HL-60 (cell line): Measurements from ENCODE around the gene TSPYL2.

Experiments used
- CTCF ChIP-seq: IDR thresholded peaks from one replicate; pipeline ENCODE4 v1.5.1; 2011; ENCODE audit warnings: low read length, control low read depth, inconsistent platforms; ENCODE audit not compliant: insufficient read depth
- GABPA ChIP-seq: IDR thresholded peaks from 2 replicates; pipeline ENCODE4 v1.6.1; 2012; ENCODE audit warnings: low read depth
- POLR2AphosphoS5 ChIP-seq: IDR thresholded peaks from 2 replicates; pipeline ENCODE4 v1.6.1; 2012; ENCODE audit warnings: low read depth

GRCh38 chrX:53081925-53082772 is at the start of gene TSPYL2:
- TF ChIP-seq CTCF: no peak
- TF ChIP-seq GABPA: no peak
- TF ChIP-seq POLR2AphosphoS5: peak; percentile 88; the same call in 1 of the 2 replicates
